ENCODE data around the gene QARS1.

Gene QARS1

DNA sequence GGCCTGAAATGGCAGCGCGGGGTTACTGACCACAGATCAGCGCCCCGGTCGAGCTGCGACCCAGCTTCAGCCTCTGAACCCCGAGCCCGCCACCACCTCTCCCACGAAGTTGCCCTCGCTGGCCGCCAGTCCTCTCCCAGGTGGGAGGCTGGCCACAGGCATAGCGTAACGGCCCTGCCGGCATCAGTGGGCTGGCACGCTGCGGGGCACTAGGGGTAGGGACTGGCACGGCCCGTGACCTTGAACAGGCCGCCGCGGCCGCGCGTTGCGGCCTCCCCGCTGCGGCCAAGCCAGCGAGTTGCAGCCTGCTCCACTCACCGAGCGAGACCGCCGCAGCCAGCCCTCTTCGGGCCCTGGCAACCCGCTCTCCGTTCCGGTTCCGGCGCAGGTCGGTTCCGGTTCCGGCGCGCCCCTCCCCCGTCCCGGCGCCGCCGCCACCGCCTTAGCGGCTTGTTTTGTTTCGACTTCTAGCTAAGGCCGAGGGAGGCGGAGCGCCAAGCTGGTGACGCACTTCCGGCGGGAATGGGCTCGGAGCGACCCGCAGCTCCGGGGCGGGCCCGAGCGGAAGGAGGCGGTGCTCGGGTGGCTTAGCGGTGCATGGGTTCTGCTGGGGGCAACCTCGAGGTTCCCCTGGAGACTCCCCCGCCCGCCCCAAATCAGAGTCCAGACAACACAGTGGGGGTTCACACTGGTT, 16.0 kb upstream of the QARS1 start, which contains the start of gene USP19:
TSS of gene USP19 (minus strand) at position 386 of the 694 bp plus-strand sequence. CDS start 1,678 bp downstream, outside the sequence.
- DNase-seq (ENCODE audit: low read depth in 2 of 2, low spot score in 1 of 2): peak; percentile 78 to 89

DNA sequence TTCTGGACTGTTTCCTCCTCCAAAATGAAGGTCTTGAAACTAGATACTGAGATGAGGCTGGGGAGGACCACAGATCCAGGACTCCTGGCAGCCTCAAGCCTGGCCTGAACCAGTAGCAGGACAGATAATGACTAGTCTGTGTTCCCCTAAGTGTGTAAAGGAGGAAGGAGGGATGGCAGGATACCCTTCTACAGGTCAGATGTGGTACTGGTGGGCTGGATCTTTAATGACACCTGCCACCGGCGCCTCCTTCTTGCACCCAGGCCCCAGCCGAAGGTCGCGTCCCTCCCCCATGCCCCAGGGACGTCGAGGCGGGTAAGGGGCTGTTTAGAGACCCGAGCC, 15.5 kb upstream of the QARS1 start:
- no peak for DNase-seq (ENCODE audit: low read depth in 2 of 2, low spot score in 1 of 2)

DNA sequence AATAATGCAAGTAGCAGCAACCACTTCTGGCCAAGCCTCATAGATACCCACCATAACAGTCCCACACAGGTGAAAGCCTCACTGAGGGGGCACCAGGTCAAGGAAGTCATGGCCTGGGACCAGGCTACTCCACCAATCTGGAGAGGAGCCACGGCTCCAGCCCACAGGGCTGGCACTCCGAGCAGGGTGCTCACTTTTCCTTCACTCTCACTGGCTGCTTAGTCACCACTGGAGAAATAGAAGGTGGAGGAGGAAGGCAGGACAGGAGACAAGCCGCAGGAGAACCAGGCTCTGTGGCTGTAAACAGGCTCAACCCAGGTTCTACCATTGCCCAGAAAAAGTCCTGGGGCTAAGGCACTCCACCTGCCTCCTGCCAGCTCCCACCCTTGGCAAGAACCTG, 14.9 kb upstream of the QARS1 start:
- DNase-seq (ENCODE audit: low read depth in 2 of 2, low spot score in 1 of 2): no peak

DNA sequence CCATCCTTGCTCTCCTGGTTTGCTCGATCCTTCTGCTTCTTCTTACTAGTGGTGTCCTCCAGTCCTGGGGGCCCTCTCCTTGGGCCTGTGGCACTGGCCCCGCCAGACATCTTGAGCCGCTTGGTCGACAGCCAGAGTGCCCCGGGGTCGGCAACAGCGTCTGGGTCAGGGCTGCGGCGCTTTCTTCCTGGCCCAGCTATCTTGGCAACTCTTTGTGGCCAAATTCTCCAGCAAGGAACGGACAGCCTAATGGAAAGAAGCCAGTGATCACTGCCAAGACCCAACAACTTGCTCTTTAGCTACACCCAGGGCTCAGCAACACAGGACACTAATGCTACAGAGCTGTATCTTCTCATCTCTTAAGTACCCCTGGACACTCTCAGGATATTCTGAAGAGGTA, 14.5 kb upstream of the QARS1 start:
- DNase-seq (ENCODE audit: low read depth in 2 of 2, low spot score in 1 of 2): no peak

DNA sequence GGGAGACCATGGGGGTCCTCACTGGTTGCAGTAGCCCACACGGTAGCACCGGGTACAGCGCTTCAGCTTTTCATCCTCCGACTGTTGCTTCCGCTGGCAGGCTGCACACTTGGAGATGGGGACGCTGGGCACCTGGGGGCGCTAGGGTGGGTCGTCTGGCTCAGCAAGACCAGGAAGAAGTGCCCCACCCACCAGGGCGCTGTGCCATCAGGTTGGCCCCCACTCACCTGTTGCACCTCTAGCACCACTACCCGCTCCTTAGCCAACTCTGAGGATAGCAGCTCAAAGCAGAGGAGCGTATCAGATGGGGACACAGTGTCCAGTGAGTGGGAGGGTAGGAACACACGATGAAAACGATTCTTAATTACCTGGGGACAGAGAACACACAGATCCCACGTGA, 7.7 kb upstream of the QARS1 start:
- DNase-seq (ENCODE audit: low read depth in 2 of 2, low spot score in 1 of 2): no peak

DNA sequence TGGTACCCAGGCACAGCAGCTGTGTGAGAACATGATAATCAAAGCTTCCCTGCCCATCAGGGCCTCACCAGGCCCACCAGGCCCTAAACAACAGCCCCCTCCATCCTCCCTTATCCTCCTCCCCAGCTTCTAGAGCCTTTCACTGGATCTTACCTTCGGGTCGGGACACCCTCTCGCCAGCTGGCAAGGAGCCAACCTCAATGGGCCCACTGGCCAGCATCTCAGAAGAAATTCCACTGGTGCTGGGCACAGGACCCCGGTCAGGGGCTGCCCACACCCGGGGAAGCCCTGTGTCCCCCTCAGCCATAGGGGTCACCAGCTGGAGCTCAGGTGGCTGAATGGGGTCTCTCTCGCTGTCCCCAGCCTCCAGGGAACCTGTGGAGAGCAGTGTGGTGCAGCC, 6.8 kb upstream of the QARS1 start:
- no peak for DNase-seq (ENCODE audit: low read depth in 2 of 2, low spot score in 1 of 2)

DNA sequence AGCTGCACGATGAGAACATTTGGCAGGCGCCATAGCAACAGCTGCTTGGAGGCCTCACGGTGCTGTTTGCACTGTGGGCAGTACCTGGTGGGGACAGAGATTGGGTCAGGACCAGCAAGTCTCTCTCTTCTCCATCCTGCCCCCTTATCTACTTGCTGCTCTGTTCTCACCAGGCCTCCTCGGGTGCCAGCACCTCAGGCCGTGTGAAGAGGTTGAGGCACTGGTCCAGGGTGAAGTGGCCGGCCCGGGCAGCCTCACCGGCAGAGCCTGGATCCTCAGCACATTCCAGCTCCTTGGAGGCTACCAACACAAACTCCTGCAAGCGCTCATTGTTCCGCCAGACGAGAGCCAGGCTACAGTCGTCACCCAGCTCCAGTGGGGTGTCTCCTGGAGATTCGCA, 6.2 kb upstream of the QARS1 start:
- no peak for DNase-seq (ENCODE audit: low read depth in 2 of 2, low spot score in 1 of 2)

DNA sequence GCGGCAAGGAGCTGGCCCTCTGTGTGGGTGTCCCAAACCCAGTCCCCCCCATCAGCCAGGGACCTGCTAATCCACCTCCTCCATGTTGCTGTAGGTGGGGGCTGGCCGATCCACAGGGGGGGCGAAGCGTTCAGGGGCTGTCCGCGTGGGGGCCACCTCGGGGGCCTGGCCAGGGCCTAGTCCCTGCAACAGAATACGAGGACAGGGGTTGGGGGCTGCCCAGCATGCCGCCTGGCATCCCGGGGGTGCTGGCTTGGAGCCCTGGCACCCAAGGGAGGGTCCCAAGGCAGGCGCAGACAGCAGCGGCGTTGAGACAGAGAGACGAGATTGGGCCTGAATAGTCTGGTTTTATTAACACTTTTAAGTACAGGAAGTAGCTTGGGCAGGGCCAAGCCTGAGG, 3.8 kb upstream of the QARS1 start:
- DNase-seq (ENCODE audit: low read depth in 2 of 2, low spot score in 1 of 2): no peak

DNA sequence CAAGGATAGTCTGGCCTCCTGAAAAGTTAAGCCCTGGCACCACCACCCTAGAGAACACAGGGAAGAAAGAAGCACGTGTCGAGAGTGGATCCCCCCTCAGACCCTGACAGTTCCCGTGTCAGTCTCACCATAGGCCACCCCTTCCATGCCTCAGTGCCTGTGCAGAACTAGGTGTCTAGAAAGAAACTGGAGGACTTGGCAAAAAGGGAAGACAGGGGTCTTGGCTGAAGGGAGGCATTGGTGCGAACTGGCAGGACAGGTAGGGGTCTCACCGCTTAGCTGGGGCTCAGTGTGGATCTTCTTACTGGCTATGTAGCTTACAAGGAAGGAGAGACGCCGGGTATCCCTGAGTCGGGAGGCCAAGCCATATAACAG, 518 bp downstream of the QARS1 start:
- no peak for DNase-seq (ENCODE audit: low read depth in 2 of 2, low spot score in 1 of 2)

DNA sequence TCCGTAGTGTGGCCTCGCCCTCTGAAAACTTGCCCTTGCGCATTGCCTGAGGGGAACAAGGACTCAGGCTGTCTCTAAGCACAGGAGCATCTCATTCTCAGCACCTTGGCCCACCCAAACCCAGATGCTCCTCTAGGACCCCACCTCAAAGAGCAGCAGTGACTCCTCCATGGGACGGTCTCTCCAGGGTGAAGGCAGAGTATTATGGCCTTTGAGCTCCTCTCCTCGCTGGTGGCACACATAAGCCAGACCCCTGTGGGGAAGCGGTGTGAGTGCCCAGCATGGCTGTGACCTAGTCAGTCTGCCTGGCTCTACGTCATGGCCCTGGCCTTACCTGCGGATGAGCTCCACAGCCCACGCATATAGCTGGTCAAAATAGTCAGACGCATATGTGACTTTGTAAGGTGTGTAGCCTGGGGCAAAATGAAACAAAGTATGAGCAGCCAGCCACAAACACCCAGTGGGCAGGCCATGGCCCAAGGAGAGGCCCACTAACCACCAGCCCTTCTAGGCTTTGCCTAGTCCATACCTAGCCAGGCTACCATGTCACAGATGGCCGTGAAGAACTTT, 4.4 kb downstream of the QARS1 start:
- DNase-seq (ENCODE audit: low read depth in 2 of 2, low spot score in 1 of 2): no peak

DNA sequence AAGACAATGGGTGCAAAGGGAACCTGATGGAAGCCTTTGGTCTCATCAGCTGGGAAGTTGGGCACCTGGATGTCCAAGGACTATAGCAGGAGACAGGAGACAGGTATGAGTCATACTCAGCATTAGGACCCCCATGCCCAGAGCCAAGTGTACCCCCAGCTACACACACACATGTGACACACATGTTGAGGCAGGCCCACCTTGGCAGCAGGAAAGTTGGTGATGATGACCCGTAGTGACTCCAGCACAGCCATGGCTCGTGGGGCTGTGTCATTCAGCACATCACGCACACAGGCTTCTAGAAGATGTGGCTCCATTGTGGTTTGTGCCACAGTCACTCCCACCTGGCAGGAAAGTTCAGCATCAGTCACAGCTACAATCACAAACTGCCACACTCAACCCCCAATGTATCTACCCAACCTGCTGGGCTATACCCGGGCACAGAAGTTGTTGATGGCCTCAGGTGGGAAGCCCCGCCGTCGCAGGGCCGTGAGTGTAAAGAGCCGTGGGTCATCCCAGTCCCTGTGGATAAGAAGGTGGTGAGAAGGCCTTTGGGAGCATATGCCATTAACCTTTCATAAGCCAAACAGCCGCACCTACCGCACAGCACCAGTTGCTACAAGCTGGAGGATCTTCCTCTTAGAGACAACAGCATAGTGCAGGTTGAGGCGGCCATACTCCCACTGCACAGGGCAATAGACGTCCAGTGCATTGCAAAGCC, 5.5 kb downstream of the QARS1 start:
- no peak for DNase-seq (ENCODE audit: low read depth in 2 of 2, low spot score in 1 of 2)

DNA sequence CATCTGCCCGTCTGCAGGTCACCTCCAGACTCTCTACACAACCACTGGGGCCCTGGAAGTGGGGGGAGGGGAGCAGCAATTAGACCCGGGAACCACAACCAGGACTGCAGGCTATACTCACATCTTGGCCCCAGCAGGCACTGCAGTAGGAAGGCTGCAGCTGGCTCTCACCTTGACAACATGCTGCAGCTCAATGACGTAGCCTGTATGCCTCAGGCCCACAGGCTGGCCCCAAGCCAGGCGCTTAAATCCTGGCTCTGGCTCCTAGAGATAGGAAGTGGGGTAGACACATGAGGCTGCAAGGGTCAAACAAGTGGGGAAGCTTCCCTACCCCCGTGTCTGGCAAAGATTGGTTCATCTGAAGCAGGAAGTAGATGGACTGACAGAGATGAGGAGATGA, 6.1 kb downstream of the QARS1 start:
- no peak for DNase-seq (ENCODE audit: low read depth in 2 of 2, low spot score in 1 of 2)

DNA sequence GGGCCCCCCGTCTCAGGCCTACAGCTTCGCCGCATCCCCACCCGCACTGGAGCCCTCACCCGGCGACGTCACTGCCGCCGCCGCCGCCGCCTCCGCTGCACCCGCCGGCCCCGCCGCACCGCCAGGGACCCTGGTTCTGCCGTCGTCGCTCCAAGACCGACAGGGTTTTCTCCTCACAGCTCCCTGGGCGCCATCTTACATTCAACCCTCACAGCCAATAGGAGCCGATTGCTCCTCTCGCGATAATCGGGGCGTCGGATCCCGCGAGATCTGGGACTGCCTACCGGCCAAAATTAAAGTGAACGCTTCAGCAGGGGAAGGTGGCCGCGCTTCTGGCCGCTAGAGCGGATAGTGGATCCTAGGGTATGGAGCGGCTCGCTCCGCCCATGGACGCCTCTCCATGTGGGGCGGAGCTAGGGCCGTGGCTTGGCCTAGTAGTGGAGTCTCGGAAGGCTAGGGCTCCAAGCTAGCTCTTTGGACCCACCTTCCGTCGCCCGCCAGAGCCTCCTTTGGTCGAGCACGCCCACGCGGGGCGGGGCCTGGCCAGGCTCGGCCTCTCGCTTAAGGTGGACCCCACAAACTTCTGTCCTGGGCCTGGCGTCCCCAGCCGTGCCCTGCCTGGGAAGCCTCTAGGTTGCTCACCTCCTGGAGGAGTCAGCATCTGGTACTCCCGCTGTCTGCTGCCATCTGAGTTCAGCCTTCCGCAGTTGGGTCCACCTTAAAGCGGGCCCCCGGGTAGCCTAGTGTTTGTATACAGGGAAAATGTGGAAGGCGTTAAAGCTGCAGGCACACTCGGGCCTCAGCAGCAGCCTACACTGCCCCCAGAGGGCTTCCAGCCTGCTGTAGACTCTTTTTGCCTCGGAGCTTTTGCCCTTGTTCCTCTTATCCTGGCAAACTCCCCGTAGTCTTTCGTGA, 10.4 kb downstream of the QARS1 start, which contains the start of gene QRICH1:
TSS of gene QRICH1 (minus strand) at position 219 of the 915 bp plus-strand sequence. CDS start 17,054 bp downstream, outside the sequence.
- DNase-seq (ENCODE audit: low read depth in 2 of 2, low spot score in 1 of 2): peak; percentile 88 to 90

DNA sequence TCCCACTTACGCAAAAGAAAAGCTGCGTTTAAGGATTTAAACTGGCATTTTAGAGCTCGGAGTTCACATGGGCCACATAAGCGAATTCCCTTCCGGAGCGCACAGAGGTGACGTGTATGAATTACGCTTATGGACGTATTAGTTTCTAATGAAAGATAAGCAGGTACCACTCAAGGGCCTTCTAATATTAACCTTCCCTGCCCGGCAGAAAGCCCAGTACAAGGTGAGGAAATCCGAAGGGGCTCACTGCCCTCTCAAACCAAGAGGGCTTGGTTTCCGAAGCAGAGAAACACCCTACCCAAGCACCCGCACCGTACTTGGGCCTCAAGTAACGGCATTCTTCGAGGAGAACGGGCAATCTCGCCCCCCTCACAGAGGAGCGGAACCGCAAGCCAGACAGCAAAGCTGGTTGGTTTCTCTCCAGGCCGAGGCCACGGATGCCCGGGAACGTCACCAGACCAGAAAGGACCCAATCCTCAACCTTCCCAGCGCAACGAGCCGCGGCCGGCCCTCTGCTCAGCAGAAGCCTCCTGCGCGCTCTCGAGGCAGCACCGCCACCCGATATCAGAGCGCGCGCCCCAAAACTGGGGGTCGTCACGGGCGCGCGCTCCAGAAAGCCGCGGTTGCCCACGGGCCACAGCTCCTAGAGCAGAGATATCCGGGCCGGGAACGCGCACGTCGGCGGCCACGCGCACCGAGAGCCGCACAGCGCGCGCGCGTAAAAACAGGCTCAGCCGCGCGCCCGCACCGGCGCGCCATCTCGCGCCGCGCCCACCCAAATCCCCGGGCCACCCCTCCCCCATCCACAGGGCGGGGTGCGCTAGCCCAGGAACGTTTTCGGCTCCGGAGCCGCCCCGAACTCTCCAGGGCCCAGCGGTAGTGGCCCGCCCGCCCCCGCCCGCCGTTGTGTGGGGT, 11.4 kb downstream of the QARS1 start:
- peak; percentile 51 to 63 for DNase-seq (ENCODE audit: low read depth in 2 of 2, low spot score in 1 of 2)

DNA sequence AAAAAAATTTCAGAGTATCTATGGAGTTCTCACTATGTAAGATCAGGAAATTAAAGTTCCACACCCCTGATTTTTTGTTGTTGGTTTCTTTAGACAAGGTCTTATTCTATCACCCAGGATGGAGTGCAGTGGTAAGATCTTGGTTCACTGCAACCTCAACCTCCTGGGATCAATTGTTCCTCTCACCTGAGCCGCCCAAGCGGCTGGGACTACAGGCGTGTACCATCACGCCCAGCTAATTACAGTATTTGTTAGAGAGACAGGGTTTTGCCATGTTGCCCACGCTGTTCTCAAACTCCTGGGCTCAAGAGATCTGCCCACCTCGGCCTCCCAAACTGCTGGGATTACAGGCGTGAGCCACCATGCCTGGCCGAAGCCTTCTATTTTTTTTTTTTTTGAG, 23.1 kb downstream of the QARS1 start:
- DNase-seq (ENCODE audit: low read depth in 2 of 2, low spot score in 1 of 2): no peak

DNA sequence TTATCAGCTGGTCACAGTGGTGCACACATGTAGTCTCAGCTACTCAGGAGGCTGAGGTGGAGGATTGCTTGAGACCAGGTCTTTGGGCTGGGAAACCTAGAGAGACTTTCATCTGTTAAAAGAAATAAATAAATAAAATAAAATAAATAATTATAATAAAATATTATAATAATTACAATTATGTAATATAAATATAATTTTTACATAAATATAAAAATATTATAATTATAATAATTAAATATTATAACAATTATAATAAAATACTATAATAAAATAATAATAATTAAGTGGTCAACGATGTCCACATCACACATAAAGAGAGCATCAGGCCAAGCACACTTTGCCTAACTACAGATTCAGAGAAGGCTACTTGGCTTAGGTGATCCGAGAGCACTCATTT, 25.3 kb downstream of the QARS1 start:
- no peak for DNase-seq (ENCODE audit: low read depth in 2 of 2, low spot score in 1 of 2)

DNA sequence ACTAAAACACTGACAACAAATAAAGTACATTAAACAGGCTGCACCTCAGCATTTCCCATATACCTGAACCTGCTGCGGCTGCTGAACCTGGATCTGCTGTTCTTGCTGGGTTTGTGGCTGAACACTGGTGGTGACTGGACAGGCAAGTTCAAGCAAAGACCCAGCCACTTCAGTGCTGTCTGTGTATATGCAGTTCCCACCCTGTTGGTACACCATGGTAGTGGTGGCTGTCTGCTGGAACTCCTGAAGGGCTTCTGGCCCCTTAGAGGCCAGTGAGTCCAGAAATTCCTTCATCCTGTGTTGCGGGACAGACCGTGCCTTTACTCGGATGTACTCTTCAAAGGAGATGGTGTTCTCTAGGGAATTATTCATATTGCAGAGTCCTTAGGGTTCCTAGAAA, 27.9 kb downstream of the QARS1 start:
- no peak for DNase-seq (ENCODE audit: low read depth in 2 of 2, low spot score in 1 of 2)

DNA sequence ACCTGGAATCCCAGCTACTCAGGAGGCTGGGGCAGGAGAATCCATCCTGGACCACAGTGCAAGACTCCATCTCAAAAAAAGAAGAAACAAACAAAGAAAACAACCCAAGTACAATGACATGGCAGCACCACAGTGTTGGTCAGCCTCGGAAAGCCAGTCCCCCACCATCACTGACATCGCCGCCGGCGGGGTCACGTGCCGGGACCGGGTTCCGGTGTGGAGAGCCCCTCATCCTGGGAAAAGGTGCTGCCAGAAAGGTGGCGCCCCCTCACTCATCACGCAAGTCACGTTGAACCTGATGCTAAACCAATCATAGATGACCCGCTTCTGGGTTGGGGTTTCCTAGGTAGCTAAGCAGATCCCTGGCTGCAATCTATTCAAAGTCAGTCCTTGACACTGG, 28.4 kb downstream of the QARS1 start:
- no peak for DNase-seq (ENCODE audit: low read depth in 2 of 2, low spot score in 1 of 2)

DNA sequence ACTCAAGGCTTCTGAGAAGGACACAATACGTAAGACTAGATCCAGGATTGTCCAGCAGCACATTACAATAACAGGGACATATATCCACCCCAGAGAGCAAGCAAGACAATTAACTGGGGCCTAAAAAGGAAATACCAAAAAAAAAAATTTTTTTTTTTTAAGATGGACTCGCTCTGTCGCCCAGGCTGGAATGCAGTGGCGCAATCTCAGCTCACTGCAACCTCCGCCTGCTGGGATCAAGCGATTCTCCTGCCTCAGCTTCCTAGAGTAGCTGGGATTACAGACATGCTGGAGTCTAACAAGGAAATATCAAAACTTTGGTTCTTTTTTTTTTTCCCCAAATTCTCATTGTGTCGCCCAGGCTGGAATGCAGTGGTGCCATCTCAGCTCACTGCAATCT, 46.5 kb downstream of the QARS1 start:
- no peak for DNase-seq (ENCODE audit: low read depth in 2 of 2, low spot score in 1 of 2)

DNA sequence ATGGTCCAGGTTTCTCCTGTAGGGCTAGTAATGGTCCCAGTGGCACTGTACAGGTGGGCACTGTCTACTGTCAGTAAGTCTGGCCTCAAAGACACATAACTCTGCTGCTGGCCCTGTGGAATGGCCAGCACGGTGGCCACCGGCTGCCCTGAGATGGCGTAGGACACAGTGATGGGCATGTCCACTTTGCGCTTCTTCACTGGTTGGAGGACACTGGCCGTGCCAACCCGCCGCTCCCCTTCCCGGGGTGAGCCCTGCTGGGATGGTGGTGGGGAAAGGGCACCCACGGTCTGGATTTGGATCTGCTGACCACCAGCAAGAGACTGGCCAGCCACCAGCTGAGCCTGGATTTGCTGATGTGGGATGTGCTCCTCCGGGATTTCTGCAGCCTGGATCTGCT, 47.3 kb downstream of the QARS1 start:
- DNase-seq (ENCODE audit: low read depth in 2 of 2, low spot score in 1 of 2): no peak
